ENCODE results near the gene S100A4.
"Not testable (repeated sequence)": the region's sequence is repeated elsewhere in the genome, so short reads cannot be mapped to it uniquely, and the experiment has no call there.

The S100A4 gene

DNA sequence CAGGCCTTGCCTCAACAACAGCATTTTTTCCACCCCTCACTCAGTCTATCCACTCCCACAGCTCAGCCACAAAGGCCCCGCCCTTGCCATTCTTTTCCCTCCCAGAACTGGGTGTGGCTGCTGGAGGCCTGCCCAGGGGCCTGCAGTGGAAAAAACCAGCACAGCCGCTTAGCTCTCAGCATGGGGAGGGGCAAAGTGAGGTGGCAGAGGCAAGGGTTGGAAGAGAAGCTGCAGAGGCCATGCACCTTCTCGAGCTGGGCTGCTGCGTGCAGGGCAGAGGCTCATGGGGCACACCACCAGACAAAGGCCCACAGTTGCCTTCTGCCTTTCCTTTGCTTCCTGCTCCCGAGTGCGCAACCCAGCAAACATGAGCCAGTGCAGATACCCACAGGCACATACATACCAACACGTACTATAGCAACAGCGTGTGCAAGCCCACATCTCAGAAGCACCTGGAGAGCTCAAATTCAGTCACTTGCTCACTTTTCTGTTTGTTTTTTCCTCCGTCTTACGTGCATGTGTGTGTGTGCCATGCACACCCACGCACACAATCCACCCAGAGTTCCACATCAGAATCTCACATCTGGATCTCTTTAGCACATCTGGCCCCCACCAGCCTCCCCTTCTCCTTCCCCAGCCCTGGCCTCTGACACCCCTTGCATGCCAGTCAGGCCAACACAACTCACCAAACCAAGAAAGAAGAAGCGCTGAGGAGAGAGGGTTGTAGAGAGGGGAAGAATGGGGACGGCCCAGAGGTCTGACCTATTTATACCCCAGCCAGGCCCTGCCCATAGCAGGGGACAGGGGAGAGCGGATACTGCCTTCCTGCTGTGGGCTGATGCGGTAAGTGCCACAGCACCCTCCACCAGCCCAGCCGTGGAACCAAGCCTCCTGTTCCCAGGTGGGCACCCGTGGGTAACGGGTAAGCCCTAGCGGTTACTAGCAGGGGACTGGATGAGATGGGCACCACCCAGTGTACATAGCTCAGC is at the start of gene S100A4:
S100A4 (minus strand) TSS at position 740 of the 989 bp plus-strand sequence. CDS start 1,012 bp downstream, outside the sequence.
- TF ChIP-seq POLR2A (IDR thresholded peaks at IDR 0.05; ENCODE audit: low read length) (peak; percentile 91), GATA1 (IDR thresholded peaks at IDR 0.05; ENCODE audit: low read depth, low read length) (no peak)
- peak; percentile 92 to 96 for DNase-seq

GRCh38 chr1:153592748-153593147 is 47.1 kb upstream of the S100A4 start:
- TF ChIP-seq POLR2A (IDR thresholded peaks at IDR 0.05; ENCODE audit: low read length) (no peak), GATA1 (IDR thresholded peaks at IDR 0.05; ENCODE audit: low read depth, low read length) (no peak)
- DNase-seq = no peak

GRCh38 chr1:153588482-153588881 is 42.9 kb upstream of the S100A4 start:
- DNase-seq = no peak
- TF ChIP-seq GATA1 (IDR thresholded peaks at IDR 0.05; ENCODE audit: low read depth, low read length) (no peak), POLR2A (IDR thresholded peaks at IDR 0.05; ENCODE audit: low read length) (no peak)

DNA sequence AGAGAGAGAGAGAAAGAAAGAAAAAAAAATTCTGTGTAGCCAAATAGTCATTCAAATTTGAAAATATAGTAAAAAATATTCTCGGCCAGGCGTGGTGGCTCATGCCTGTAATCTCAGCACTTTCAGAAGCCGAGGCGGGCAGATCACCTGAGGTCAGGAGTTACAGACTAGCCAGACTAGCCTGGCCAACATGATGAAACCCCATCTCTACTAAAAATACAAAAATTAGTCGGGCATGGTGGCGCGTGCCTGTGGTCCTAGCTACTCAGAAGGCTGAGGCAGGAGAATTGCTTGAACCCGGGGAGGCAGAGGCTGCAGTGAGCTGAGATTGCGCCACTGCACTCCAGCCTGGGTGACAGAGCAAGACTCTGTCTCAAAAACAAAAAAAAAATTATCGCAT is 42.4 kb upstream of the S100A4 start:
- DNase-seq = not testable (repeated sequence)

- TF ChIP-seq GATA1 (IDR thresholded peaks at IDR 0.05; ENCODE audit: low read depth, low read length) (no peak), POLR2A (IDR thresholded peaks at IDR 0.05; ENCODE audit: low read length) (no peak)
- no peak for DNase-seq
These were observed 41.7 kb upstream of the S100A4 start for GRCh38 chr1:153587314-153587713.

DNA sequence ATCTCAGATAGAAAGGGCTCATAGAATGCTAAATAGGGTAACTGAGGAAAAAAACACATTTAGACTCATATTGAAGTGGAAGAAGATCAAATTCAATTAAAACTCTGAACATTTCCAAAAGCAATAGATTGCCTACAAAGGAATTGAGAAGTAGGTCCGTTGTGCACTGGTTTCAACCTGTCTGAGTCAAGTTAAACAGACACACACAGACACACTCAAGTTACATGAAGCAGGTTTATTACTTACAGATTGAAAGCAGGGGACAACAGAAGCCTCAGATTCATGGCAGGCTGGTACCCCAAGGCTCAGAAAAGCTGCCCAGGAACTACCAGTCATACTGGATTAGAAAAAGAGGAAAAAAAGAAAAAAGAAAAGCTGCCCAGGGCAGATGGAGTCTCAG is 40.7 kb upstream of the S100A4 start:
- TF ChIP-seq POLR2A (IDR thresholded peaks at IDR 0.05; ENCODE audit: low read length) (no peak), GATA1 (IDR thresholded peaks at IDR 0.05; ENCODE audit: low read depth, low read length) (no peak)
- DNase-seq = no peak

- no peak for DNase-seq
- no peak for TF ChIP-seq POLR2A (IDR thresholded peaks at IDR 0.05; ENCODE audit: low read length)
- TF ChIP-seq GATA1 (IDR thresholded peaks at IDR 0.05; ENCODE audit: low read depth, low read length) = no peak
These were observed 39.4 kb upstream of the S100A4 start for GRCh38 chr1:153585006-153585405.

GRCh38 chr1:153583976-153584375 is 38.4 kb upstream of the S100A4 start:
- DNase-seq = no peak
- TF ChIP-seq POLR2A (IDR thresholded peaks at IDR 0.05; ENCODE audit: low read length) = no peak
- TF ChIP-seq GATA1 (IDR thresholded peaks at IDR 0.05; ENCODE audit: low read depth, low read length) = no peak

GRCh38 chr1:153583514-153583913 is 37.9 kb upstream of the S100A4 start:
- not testable (repeated sequence) for DNase-seq

DNA sequence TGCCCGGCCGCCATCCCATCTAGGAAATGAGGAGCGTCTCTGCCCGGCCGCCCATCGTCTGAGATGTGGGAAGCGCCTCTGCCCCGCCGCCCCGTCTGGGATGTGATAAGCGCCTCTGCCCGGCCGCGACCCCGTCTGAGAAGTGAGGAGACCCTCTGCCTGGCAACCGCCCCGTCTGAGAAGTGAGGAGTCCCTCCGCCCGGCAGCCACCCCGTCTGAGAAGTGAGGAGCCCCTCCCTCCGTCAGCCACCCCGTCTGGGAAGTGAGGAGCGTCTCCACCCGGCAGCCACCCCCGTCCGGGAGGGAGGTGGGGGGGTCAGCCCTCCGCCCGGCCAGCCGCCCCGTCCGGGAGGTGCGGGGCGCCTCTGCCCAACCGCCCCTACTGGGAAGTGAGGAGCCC is 37.2 kb upstream of the S100A4 start:
- DNase-seq = not testable (repeated sequence)

- TF ChIP-seq POLR2A (IDR thresholded peaks at IDR 0.05; ENCODE audit: low read length) (no peak), GATA1 (IDR thresholded peaks at IDR 0.05; ENCODE audit: low read depth, low read length) (no peak)
These were observed 33.3 kb upstream of the S100A4 start for GRCh38 chr1:153578936-153579335.

GRCh38 chr1:153578490-153578889 is 32.9 kb upstream of the S100A4 start:
- DNase-seq = no peak
- TF ChIP-seq GATA1 (IDR thresholded peaks at IDR 0.05; ENCODE audit: low read depth, low read length) (no peak), POLR2A (IDR thresholded peaks at IDR 0.05; ENCODE audit: low read length) (no peak)

More at GRCh38 chr1:153578936-153579335, 33.3 kb upstream of the S100A4 start:
- DNase-seq = no peak

DNA sequence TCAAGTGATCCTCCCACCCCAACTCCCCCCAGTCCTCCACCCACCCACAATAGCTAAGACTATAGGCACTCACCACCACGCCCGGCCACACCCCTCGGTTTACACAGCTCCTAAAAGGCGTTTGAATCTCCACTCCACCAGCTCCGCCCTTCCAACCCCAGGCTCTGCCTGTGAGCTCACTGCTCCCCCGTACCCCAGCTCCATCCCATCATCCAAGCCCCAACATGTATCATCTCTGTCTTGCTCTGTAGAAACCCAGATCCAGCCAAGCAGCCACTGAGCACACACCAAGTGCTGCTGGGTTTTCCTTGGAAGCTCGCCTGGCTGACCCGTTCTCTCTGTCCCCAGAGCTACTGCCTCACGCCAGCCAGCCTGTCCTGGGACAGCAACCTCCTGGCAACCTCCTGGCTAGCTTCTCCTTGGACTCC is 32.0 kb upstream of the S100A4 start:
- DNase-seq = peak in 1 of 2 experiments; percentile 12

GRCh38 chr1:153577138-153577537 is 31.5 kb upstream of the S100A4 start:
- TF ChIP-seq GATA1 (IDR thresholded peaks at IDR 0.05; ENCODE audit: low read depth, low read length) (no peak), POLR2A (IDR thresholded peaks at IDR 0.05; ENCODE audit: low read length) (no peak)

More for the DNA sequence above, 32.0 kb upstream of the S100A4 start:
- TF ChIP-seq GATA1 (IDR thresholded peaks at IDR 0.05; ENCODE audit: low read depth, low read length) (no peak), POLR2A (IDR thresholded peaks at IDR 0.05; ENCODE audit: low read length) (no peak)

GRCh38 chr1:153575497-153575896 is 29.9 kb upstream of the S100A4 start:
- not testable (repeated sequence) for DNase-seq

More at GRCh38 chr1:153577138-153577537, 31.5 kb upstream of the S100A4 start:
- no peak for DNase-seq

DNA sequence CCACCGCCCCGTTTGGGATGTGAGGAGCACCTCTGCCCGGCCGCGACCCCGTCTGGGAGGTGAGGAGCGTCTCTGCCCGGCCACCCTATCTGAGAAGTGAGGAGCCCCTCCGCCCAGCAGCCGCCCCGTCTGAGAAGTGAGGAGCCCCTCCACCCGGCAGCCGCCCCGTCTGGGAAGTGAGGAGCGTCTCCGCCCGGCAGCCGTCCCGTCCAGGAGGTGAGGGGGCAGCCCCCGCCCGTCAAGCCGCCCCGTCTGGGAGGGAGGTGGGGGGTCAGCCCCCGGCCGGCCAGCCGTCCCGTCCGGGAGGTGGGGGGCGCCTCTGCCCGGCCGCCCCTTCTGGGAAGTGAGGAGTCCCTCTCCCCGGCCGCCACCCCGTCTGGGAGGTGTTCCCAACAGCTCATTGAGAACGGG is 29.5 kb upstream of the S100A4 start:
- DNase-seq = not testable (repeated sequence)
